Stimulated activated CD8-positive, alpha-beta memory T cell treated with anti-CD3 and anti-CD28 coated beads, Interleukin-4, amount 100 ng/mL, for 4 hours (primary cell): ENCODE results near the gene GATAD2A.

ENCODE experiments used
- DNase-seq, 2 donors: peaks; one replicate each; pipeline ENCODE4 v3.0.0-alpha.2; 2020; ENCODE audit warnings: low read depth in 2 of 2, low spot score in 1 of 2

The GATAD2A gene

DNA sequence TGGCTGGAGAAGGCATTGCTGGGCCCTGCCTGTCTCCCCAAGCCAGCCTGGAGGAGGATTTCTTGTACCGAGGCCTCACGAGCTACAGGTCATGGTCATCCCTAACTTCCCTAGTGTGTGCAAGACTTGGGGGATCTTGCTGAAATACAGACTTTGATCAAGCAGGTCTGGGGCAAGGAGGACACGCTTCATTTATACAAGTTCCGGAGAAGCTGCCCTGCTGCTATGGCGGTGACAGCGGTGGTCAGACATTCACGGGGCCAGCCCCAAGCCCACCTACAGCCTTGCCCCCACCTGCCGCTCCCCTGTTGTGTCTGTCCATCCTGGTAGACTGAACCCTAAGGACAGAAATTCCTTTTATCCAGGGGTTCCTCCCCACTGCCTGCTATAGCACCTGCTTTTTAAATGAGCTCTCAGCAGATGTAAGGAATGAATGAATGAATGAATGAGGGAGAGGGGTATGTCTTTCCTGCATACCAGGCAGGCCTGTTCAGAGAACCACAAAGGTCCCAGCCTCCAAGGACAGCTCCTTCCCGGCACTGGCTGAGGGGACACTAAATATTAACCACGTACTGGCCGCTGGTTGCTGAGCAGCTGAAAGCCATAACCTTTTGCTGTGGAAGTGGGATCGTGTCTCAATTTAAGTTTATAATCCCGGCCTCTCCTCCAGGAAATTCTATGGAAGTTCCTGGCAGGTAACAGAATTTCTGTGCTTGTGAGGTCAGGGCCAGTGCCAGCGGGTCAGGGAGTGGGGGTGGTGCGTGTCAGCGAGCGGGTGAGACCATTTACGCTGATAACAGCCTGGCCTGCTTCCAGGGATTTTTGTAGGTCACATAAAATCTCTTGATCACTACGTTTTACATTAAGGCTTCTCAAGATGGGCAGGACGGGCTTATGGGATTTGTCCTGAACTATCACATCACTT is 82.7 kb downstream of the GATAD2A start:
- DNase-seq: no peak

DNA sequence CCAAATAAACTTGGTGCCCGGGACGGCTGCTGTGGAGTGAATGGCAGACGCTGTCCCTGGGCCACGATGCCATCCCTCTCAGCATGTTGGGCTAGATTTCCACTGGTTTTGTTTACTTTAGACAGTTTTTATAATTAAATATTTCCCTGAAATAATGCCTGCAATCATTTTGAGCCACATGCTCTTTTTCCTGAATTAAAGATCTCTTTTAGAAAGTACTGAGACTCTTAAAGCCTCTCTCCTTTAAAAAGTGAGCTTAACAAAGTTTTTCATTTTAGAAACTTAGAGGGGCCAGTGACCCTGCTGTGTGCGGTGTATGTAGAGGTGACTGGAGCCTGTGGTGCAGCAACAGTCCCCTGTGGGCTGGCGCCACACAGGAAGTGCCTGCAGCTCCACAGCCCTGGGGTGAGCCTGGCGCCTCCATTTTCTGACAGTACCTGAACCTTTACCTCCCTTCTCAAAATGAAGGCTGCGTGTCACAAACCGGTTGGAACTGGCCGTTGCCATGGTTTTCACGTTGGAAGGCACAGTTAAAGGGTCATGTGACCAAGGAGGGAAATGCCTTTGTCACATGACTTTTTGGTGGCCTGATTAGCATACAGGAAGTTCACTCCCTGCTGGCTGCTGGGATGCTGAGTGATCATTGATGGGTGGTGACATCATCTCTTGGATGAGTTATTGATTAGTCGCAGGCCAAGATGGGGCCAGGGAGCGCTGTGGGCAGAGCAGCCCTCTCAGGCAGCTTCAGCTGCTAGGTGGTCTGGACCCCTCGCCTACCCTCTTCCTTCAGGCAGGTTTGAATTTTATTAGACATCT is 83.6 kb downstream of the GATAD2A start:
- DNase-seq: peak; percentile 56 to 63

DNA sequence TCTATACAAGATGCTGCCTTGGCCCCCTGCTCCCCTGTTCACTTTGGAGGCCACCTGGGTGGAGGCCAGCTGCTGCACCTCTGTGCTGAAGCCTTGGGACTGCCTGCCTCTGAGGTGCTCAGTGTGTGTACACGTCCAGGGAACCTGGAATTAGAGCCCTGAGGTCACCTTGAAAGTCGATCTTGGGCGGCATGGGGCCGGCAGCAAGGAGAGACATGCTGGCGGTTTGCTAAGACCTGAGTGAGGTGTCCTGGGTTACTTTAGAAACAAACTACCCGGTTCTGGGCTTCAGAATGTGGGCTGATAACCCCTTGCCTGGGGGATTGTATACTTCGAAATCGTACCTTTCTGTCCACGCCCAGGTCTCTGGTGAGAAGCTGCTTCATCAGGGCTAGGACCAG is 84.3 kb downstream of the GATAD2A start:
- DNase-seq: no peak

GRCh38 chr19:19490214-19490968 is 84.9 kb downstream of the GATAD2A start:
- peak; percentile 52 to 77 for DNase-seq

- DNase-seq: no peak
These were observed 86.0 kb downstream of the GATAD2A start for GRCh38 chr19:19491321-19492025.

GRCh38 chr19:19492026-19492610 is 86.6 kb downstream of the GATAD2A start:
- no peak for DNase-seq

DNA sequence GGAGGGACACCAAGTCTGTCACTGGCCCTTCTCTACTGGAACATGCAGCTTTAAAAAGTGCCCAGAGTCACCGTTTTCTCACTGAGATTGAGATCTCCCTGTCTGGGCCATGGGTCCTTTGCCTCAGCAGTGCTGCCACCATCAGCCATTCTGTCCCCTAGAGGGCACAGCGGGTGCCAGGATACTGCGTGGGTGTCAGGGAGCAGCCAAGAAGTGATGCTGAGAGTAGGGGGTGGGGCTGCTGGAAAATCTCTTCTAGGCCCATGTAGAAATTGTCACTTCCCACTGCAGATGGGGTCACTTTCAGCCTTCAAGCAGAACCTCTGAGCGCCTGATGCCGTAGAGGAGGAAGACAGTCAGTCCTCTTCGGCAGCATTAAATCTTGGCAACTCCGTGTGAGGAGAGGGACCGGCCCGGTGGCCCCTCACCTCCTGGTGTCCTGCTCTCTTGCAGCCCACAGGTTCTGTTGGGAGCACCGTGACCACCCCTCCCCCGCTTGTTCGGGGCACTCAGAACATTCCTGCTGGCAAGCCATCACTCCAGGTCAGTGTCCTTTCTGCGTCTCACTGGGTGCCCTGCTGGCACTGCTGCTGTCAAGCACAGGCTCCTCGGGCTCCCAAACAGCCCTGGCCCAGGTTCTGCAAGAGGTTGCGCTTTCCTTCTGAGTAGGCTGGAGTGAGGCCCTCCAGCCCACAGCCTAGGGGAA is 88.5 kb downstream of the GATAD2A start:
- no peak for DNase-seq

DNA sequence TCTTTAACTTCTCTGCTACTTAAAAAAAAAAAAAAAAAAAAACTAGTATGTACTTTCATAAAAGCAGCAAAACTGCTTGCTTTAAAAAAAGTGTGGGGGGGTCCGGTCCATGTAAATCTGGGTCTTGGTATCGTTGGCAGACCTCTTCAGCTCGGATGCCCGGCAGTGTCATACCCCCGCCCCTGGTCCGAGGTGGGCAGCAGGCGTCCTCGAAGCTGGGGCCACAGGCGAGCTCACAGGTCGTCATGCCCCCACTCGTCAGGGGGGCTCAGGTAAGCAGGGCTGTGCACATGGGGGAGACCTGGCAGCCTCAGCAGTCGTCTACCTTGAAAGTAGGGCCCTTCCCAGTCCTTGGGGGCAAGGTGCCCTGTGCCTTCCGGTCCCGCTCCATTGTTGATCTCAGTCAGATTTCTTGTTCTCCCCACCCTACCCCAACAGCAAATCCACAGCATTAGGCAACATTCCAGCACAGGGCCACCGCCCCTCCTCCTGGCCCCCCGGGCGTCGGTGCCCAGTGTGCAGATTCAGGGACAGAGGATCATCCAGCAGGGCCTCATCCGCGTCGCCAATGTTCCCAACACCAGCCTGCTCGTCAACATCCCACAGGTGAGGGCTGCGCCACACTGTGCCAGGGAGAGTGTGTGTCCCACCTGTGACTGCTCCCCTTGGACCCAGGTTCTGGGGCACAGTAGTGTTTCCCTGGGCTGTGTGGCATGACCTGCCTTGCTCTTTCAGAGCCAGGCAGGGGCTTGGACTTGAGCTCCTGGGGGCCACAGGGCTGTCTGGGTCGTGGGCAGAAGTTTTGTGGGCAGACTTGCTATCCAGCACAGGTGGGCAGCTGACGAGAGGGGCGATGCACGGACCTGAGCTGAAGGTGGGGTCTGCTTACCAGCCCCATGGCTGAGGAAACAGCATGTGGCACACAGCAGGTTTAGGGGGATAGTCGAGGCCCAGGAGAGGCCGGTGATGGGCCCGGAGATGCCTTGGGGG is 90.4 kb downstream of the GATAD2A start:
- no peak for DNase-seq

DNA sequence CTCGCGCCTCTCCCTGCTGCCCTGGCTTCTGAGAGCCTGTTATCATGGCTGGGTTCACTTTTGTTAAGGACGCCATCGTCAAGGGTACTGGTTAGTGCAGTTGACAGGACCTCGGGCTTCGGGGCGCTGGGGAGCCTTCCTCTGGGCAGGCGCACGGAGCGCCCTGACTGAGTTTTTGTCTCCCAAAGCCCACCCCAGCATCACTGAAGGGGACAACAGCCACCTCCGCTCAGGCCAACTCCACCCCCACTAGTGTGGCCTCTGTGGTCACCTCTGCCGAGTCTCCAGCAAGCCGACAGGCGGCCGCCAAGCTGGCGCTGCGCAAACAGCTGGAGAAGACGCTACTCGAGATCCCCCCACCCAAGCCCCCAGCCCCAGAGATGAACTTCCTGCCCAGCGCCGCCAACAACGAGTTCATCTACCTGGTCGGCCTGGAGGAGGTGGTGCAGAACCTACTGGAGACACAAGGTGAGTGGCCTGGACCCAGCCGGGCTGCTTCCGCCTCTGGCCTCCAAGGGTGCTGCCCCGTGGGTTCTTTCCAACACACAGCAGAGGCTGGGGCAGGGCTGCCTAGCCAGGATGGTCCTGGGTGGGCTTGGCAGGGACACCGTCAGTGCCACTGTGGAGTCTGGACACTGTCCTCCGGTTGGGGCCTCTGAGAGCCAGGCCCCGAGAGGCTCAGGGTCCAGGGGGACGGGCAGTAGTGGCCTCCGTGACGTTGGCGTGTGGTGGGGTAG is 92.9 kb downstream of the GATAD2A start:
- DNase-seq: no peak

DNA sequence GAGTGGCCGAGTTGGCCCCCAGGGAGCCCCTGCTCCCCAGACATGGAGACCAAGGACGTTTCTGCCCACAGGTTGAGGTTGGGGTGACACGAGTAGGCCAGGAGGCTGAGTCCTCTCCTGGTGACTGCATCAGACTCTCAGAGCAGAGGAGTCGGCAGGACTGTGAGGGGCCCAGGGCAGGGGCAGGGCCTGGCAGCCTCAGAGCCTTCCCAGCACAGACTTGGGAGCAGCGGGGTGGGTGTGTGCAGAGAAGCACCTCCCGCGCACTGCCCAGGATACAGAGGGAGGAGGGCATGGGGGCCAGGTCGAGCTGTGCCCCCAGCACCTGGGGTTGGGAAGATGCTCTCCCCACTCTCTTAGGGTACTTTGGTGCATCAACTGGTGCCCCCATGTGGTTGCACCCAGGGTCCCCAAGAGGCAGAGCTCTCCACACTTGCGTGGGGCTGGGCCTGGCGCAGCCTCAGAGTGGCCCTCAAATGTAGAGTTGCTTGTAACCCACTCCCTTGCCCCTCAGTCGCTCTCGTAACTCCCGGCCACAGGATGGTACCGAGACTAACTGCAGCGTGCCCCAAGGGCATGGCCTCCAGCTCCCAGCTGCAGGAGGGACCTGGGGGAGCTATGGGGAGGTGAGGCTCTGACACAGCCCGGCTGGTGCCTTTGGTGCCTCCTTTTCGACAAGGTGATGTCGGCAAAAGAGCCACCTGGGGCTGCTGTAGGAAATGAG is 94.0 kb downstream of the GATAD2A start:
- no peak for DNase-seq

DNA sequence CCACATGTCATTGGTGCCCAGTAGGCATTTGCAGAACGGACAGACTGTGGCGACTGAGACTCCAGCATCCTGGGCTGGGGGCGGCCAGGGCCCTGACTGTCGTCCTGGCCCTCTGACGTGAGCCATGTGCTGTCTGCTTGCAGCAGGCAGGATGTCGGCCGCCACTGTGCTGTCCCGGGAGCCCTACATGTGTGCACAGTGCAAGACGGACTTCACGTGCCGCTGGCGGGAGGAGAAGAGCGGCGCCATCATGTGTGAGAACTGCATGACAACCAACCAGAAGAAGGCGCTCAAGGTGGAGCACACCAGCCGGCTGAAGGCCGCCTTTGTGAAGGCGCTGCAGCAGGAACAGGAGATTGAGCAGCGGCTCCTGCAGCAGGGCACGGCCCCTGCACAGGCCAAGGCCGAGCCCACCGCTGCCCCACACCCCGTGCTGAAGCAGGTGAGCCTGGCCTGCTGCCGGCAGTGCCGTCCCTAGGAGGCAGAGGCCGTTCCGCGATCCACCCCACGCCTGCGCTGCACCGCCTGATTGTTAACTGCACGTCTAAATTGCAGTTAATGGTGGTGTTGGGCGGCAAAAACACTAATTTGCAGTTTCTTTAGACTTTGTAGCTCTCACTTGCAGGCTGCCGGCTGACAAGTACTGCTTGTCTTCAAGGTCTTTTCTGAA is 95.6 kb downstream of the GATAD2A start:
- DNase-seq: no peak

- no peak for DNase-seq
These were observed 96.3 kb downstream of the GATAD2A start for GRCh38 chr19:19501798-19502197.

GRCh38 chr19:19502281-19502680 is 96.8 kb downstream of the GATAD2A start:
- DNase-seq: no peak

GRCh38 chr19:19502808-19503602 is 97.5 kb downstream of the GATAD2A start:
- DNase-seq: no peak

DNA sequence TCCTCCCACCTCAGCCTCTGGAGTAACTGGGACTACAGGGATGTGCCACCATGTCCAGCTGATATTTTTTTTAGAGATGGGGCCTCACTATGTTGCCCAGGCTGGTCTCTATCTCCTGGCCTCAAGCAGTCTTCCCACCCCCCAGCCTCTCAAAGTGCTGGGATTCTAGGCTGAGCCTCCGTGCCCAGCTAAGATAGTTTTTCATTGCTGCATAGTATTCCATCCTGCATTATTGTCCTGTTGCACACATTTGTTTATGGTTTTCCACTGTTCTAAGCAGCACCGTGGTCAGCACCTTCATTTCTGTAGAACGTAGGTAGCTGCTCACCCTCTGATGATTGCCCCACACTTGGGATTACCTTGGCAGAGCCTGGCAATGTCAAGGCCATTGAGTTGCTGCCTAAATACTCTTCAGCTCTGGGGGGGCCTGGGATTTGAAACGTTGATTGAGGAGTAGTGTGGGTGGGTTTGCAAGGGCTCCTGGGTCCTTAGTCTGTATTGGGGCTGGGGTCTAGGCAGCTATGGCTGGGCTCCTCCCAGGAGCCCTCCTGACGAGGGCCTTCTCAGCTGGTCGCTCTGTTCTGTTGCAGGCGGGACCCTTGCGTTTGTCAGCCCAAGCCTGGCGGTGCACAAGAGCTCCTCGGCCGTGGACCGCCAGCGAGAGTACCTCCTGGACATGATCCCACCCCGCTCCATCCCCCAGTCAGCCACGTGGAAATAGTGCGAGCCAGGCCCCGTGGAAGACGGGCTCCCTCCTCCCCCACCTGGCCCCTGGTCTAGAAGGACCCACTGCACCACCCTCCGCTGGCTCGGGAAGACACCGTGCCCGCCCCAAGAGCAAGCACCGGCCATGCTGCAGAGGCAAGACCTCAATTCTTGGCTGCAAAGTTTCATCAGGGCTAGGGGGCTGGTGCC is 99.5 kb downstream of the GATAD2A start:
- DNase-seq: no peak
